PC-9 (cell line): ENCODE results near the gene LIX1L. TPM values are rescaled to one million over a fixed set of nuclear protein-coding genes. Genes with fewer than 3 reads are reported as not detected.

ENCODE experiments used
- BruUV-seq: library from RNA; stranded (reverse); fragments of 400-500 nt; replicated peaks from 2 replicates; lab custom pipeline; 2021; lab: Mats Ljungman, UMichigan
- CTCF ChIA-PET: fragments of 300-600 bp; sonication (Branson Sonifier 250); formaldehyde crosslinking; loops from one replicate; lab custom pipeline; 2022; ENCODE audit warnings: antibody characterized with exemption; lab: Charles Lee
- POLR2A ChIA-PET: fragments of 300-600 bp; sonication (Branson Sonifier 250); formaldehyde crosslinking; loops from one replicate; lab custom pipeline; 2022; ENCODE audit warnings: antibody characterized with exemption; ENCODE audit not compliant: unreplicated experiment; lab: Charles Lee
- DNase-seq, 2 experiments: peaks; one replicate each; pipeline versions ENCODE4 v3.0.0 to v3.0.0-alpha.2; 2015 to 2022; ENCODE audit warnings: mixed read lengths in 1 of 2
- H2AFZ ChIP-seq: fragments of 200-600 bp; sonication (generic); 2 replicates; pipeline ENCODE4 v1.8.1; 2017; ENCODE audit warnings: antibody characterized with exemption
- H3F3A ChIP-seq: fragments of 200-600 bp; sonication (generic); 2 replicates; pipeline ENCODE4 v1.8.1; 2017; ENCODE audit warnings: antibody characterized with exemption, mild to moderate bottlenecking, low read depth; ENCODE audit not compliant: insufficient read depth
- H3K27ac ChIP-seq: fragments of 200-600 bp; sonication (generic); 2 replicates; pipeline ENCODE4 v1.6.1; 2016; ENCODE audit warnings: mixed run types
- H3K27me3 ChIP-seq: fragments of 200-600 bp; sonication (generic); 2 replicates; pipeline ENCODE4 v1.6.1; 2016; ENCODE audit warnings: low read depth, mixed run types; ENCODE audit not compliant: insufficient read depth
- H3K36me3 ChIP-seq: fragments of 200-600 bp; sonication (generic); 2 replicates; pipeline ENCODE4 v1.6.1; 2016; ENCODE audit warnings: low read depth, mixed run types
- H3K4me1 ChIP-seq: fragments of 200-600 bp; sonication (generic); replicated peaks from 2 replicates; pipeline ENCODE4 v1.6.1; 2016; ENCODE audit warnings: mixed run types; ENCODE audit not compliant: insufficient read depth
- H3K4me2 ChIP-seq: fragments of 200-600 bp; sonication (generic); 2 replicates; pipeline ENCODE4 v1.6.1; 2017; ENCODE audit warnings: mixed run types
- H3K4me3 ChIP-seq: fragments of 200-600 bp; sonication (generic); 2 replicates; pipeline ENCODE4 v1.6.1; 2016; ENCODE audit warnings: mixed run types
- H3K79me2 ChIP-seq: fragments of 200-600 bp; sonication (generic); 2 replicates; pipeline ENCODE4 v1.6.1; 2017; ENCODE audit warnings: low read depth, mixed run types
- H3K9me2 ChIP-seq: fragments of 200-600 bp; sonication (generic); 2 replicates; pipeline ENCODE4 v1.8.1; 2017; ENCODE audit warnings: mild to moderate bottlenecking; ENCODE audit not compliant: insufficient read depth
- H3K9me3 ChIP-seq: fragments of 200-600 bp; sonication (generic); 2 replicates; pipeline ENCODE4 v1.8.1; 2016; ENCODE audit warnings: low read depth; ENCODE audit not compliant: insufficient read depth
- H4K20me1 ChIP-seq: fragments of 200-600 bp; sonication (generic); 2 replicates; pipeline ENCODE4 v1.8.1; 2017; ENCODE audit not compliant: insufficient read depth
- EZH2 ChIP-seq: fragments of 200-600 bp; sonication (generic); IDR thresholded peaks from 2 replicates; pipeline ENCODE4 v1.8.0; 2017; ENCODE audit warnings: antibody characterized with exemption, low read depth
- intact Hi-C: fragments of 100-400 bp; cut with micrococcal nuclease; formaldehyde crosslinking; loops from one replicate; pipeline ENCODE4 v1.10.0; 2022; ENCODE audit not compliant: unreplicated experiment
- total RNA-seq: library from RNA; stranded (reverse); gene quantifications from 2 replicates; pipeline ENCODE4 v1.2.3, GENCODE V29; 2021
- TF ChIP-seq, protein P1 (sequence below): fragments of 200-600 bp; sonication (generic); conservative IDR thresholded peaks from 2 replicates; pipeline ENCODE4 v1.6.1; 2017; ENCODE audit warnings: mixed run types, antibody characterized with exemption, mild to moderate bottlenecking, moderate library complexity

LIX1L gene
- total RNA-seq, 1 experiment from 2014 or later, result 0.48 TPM

DNA sequence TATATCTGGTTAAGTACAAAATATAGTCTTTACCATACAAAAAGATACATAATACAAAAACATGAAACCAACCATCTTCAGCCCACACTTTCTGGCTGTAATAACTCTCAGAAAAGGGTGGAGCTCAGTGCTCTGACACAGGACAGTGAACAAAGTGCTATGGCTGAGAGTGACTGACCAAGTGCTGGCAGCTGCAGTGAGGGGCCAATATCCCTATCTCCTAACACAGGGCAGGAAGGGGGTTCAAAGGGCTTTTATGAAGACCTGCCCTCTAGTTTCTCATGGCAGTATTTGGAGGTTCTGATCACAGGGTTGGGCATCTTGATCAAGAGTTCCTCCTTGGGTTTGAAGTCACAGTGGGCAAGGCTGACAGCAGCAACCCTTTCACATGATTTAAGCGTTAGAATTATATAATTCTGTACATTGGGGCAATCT lies 34.7 kb upstream of the LIX1L start:
- H3F3A ChIP-seq, result peaks cover 70% of the 10 kb centered on the region
- H3K4me3 ChIP-seq, result peak overlapping the region; percentile 93
- no peak for DNase-seq
- peak overlapping the region; percentile 91 for H3K4me2 ChIP-seq
- ChIA-PET POLR2A (no interaction called here), CTCF (no interaction called here)
- peaks cover 49% of the 10 kb centered on the region for H3K4me1 ChIP-seq
- H3K79me2 ChIP-seq, result peaks cover 40% of the 10 kb centered on the region
- H4K20me1 ChIP-seq, result peaks cover 41% of the 10 kb centered on the region
- H3K9me3 ChIP-seq, result no peaks in the 10 kb centered on the region
- no peaks in the 10 kb centered on the region for H3K27me3 ChIP-seq
- no peak for TF ChIP-seq EZH2
- TF ChIP-seq, protein P1, sequence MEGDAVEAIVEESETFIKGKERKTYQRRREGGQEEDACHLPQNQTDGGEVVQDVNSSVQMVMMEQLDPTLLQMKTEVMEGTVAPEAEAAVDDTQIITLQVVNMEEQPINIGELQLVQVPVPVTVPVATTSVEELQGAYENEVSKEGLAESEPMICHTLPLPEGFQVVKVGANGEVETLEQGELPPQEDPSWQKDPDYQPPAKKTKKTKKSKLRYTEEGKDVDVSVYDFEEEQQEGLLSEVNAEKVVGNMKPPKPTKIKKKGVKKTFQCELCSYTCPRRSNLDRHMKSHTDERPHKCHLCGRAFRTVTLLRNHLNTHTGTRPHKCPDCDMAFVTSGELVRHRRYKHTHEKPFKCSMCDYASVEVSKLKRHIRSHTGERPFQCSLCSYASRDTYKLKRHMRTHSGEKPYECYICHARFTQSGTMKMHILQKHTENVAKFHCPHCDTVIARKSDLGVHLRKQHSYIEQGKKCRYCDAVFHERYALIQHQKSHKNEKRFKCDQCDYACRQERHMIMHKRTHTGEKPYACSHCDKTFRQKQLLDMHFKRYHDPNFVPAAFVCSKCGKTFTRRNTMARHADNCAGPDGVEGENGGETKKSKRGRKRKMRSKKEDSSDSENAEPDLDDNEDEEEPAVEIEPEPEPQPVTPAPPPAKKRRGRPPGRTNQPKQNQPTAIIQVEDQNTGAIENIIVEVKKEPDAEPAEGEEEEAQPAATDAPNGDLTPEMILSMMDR, result no peak
- no peaks in the 10 kb centered on the region for H3K9me2 ChIP-seq
- H3K36me3 ChIP-seq, result peaks cover 36% of the 10 kb centered on the region
- no peak overlapping the region for H2AFZ ChIP-seq
- H3K27ac ChIP-seq, result peak overlapping the region; percentile 40
- intact Hi-C loops, result no loop called here
- no TSS peak for BruUV-seq

DNA sequence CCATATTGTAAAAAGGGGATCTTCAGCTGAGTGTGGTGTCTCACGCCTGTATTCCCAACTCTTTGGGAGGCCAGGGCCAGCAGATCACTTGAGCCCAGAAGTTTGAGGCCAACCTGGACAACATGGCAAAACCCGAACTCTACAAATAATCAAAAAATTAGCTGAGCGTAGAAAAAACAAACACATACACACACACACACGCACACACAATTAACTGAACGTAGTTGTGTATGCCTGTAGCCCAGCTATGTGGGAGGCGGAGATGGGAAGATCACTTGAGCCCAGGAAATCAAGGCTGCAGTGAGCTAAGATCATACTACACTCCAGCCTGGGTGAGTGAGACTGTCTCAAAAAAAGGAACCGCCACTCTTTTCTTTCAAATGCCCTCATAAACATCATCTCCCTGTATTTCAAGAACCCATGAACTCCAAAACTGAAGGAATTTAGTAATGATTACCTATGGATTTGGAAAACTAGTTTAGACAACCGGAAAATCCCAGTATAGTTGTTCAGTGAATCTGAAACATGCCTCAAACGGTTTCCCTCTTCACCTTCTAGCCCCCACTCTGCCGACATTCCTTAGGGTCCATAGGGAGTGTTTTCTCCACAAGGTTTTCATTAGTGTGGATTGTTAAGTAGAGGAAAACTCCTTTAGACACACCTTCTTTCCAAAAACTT lies 34.1 kb upstream of the LIX1L start:
- CTCF ChIA-PET, result no interaction called here
- no TSS peak for BruUV-seq
- H3K36me3 ChIP-seq, result peaks cover 36% of the 10 kb centered on the region
- H3K4me2 ChIP-seq, result peak overlapping the region; percentile 91
- peak overlapping the region; percentile 93; the same call in 1 of the 2 replicates for H3K4me3 ChIP-seq
- H4K20me1 ChIP-seq, result peaks cover 41% of the 10 kb centered on the region
- H3K27ac ChIP-seq, result peak overlapping the region; percentile 40
- intact Hi-C loops, result no loop called here
- no peaks in the 10 kb centered on the region for H3K9me3 ChIP-seq
- H3K27me3 ChIP-seq, result no peaks in the 10 kb centered on the region
- TF ChIP-seq EZH2, result no peak
- TF ChIP-seq, protein P1, result no peak
- peaks cover 67% of the 10 kb centered on the region for H3F3A ChIP-seq
- no peaks in the 10 kb centered on the region for H3K9me2 ChIP-seq
- DNase-seq, result no peak
- peaks cover 40% of the 10 kb centered on the region for H3K79me2 ChIP-seq
- H3K4me1 ChIP-seq, result peaks cover 43% of the 10 kb centered on the region
- H2AFZ ChIP-seq, result no peak overlapping the region
- POLR2A ChIA-PET, result no interaction called here

DNA sequence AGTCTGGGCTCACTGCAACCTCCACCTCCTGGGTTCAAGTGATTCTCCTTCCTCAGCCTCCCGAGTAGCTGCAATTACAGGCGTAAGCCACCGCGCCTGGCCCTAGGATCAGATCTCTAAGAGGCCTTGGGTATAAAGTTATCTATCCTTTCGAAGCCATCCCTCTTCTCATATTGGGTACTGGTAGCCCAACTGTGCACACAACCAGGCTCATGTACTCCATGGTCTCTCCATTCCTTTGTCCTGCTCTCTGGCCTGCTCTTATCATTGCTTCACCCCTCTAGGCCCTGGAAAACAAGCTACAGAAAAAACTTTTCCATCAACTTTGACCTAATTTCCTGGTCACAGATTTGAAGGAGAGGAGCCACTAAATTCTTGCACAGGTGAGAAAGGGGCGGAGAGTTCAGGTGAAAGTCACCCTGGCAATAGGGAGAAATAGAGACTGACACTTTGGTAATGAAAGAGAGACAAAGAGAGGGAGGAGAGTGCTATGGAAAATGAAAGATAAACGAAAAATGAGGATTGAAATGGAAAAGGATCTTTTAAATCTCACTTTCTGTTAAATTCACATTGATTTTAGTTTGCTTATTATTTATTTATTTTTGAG lies 32.5 kb upstream of the LIX1L start:
- peaks cover 54% of the 10 kb centered on the region for H3K4me1 ChIP-seq
- BruUV-seq, result no TSS peak
- peaks cover 71% of the 10 kb centered on the region for H3F3A ChIP-seq
- no peak overlapping the region for H2AFZ ChIP-seq
- 0 out of 2 replicates have a peak overlapping the region, but pooled peaks have one; percentile 91 for H3K4me2 ChIP-seq
- H3K27me3 ChIP-seq, result no peaks in the 10 kb centered on the region
- POLR2A ChIA-PET, result interaction anchor here (0.5 to 0.7 kb wide), 4 partner anchors 11 to 45 kb away, joined by 4 to 8 read pairs (median 6); no protein-coding TSS in a partner anchor
- intact Hi-C loops, result no loop called here
- peak overlapping the region; percentile 40 for H3K27ac ChIP-seq
- no peak for TF ChIP-seq EZH2
- TF ChIP-seq, protein P1, result no peak
- H3K9me3 ChIP-seq, result no peaks in the 10 kb centered on the region
- H3K79me2 ChIP-seq, result peaks cover 30% of the 10 kb centered on the region
- peaks cover 33% of the 10 kb centered on the region for H3K36me3 ChIP-seq
- no peak overlapping the region for H3K4me3 ChIP-seq
- DNase-seq, result peak in 1 of 2 experiments; percentile 66
- peaks cover 33% of the 10 kb centered on the region for H4K20me1 ChIP-seq
- CTCF ChIA-PET, result interaction anchor here (0.7 kb wide), 1 partner anchor 37 kb away, joined by 4 read pairs; no protein-coding TSS in a partner anchor
- no peaks in the 10 kb centered on the region for H3K9me2 ChIP-seq
